B cell (primary cell): ENCODE results near the gene UQCR11. TPM values are rescaled to one million over a fixed set of nuclear protein-coding genes. Genes with fewer than 3 reads are reported as not detected.

Source experiments
- ATAC-seq: fragments of 200-7000 bp; cut with Tn5 transposase; one replicate; pipeline ENCODE4 v1.10.0; 2021; ENCODE audit warnings: low read depth, mild to moderate bottlenecking, moderate number of reproducible peaks, moderate library complexity
- CTCF ChIA-PET: fragments of 350-600 bp; sonication (Branson Sonifier 250); formaldehyde crosslinking; loops from one replicate; lab custom pipeline; 2021; ENCODE audit warnings: antibody characterized with exemption, inconsistent platforms; lab: Charles Lee
- POLR2A ChIA-PET: fragments of 350-600 bp; sonication (Branson Sonifier 250); formaldehyde crosslinking; loops from one replicate; lab custom pipeline; 2021; ENCODE audit warnings: antibody characterized with exemption; lab: Charles Lee
- DNase-seq: peaks from one replicate; pipeline ENCODE4 v3.0.0; 2013
- H2AFZ ChIP-seq: 2 replicates; pipeline ENCODE4 v1.6.1; 2012; ENCODE audit warnings: mild to moderate bottlenecking, low read depth, low read length; ENCODE audit not compliant: insufficient read depth, poor library complexity, severe bottlenecking
- H3K27ac ChIP-seq, 2 donors: 1 replicate in 1 of 2; 2 replicates in 1 of 2; pipeline ENCODE4 v1.5.1; 2012 to 2013; ENCODE audit warnings: low read length in 2 of 2, mild to moderate bottlenecking in 2 of 2, moderate library complexity in 1 of 2
- H3K27me3 ChIP-seq, 4 experiments: fragments of 200-600 bp in 1 of 4; sonication (generic) in 1 of 4; replicated peaks in 1 of 4; 1 replicate in 2 of 4; 2 replicates in 2 of 4; pipeline versions ENCODE4 v1.6.1 to v1.7.0; 2013 to 2016; ENCODE audit warnings: low read length in 3 of 4, mild to moderate bottlenecking in 2 of 4, mixed read lengths in 1 of 4, moderate library complexity in 1 of 4; ENCODE audit not compliant: insufficient read depth in 4 of 4, control insufficient read depth in 3 of 4; ENCODE audit errors: control extremely low read depth in 1 of 4
- H3K36me3 ChIP-seq, 2 experiments: replicated peaks in 1 of 2; 1 replicate in 1 of 2; 2 replicates in 1 of 2; pipeline versions ENCODE4 v1.6.1 to v1.7.1; 2013; ENCODE audit warnings: low read length in 1 of 2; ENCODE audit not compliant: insufficient read depth in 2 of 2, control insufficient read depth in 1 of 2; ENCODE audit errors: control extremely low read depth in 1 of 2, extremely low read depth in 1 of 2
- H3K4me1 ChIP-seq, 2 donors: fragments of 200-600 bp in 1 of 2; sonication (generic) in 1 of 2; 1 replicate in 1 of 2; 2 replicates in 1 of 2; pipeline versions ENCODE4 v1.5.1 to v1.6.1; 2013 to 2017; ENCODE audit warnings: low read length in 2 of 2; ENCODE audit not compliant: control insufficient read depth in 2 of 2, insufficient read depth in 2 of 2
- H3K4me2 ChIP-seq: replicated peaks from 2 replicates; pipeline ENCODE3; 2012; ENCODE audit warnings: mild to moderate bottlenecking, low read depth, low read length; ENCODE audit not compliant: poor library complexity, severe bottlenecking
- H3K4me3 ChIP-seq, 5 experiments: fragments of 200-600 bp in 1 of 5; sonication (generic) in 1 of 5; 1 replicate in 3 of 5; 2 replicates in 2 of 5; pipeline versions ENCODE4 v1.5.1 to v1.7.0; 2011 to 2016; ENCODE audit warnings: low read length in 4 of 5, mild to moderate bottlenecking in 4 of 5, low read depth in 2 of 5, control low read depth in 1 of 5, moderate library complexity in 1 of 5; ENCODE audit not compliant: insufficient read depth in 1 of 5; ENCODE audit errors: control extremely low read depth in 1 of 5, extremely low read depth in 1 of 5
- H3K79me2 ChIP-seq: fragments of 200-600 bp; sonication (generic); one replicate; pipeline ENCODE4 v1.6.0; 2016; ENCODE audit warnings: low read length; ENCODE audit not compliant: control insufficient read depth, insufficient read depth
- H3K9ac ChIP-seq: fragments of 200-600 bp; sonication (generic); 2 replicates; pipeline ENCODE4 v1.6.1; 2017; ENCODE audit warnings: mild to moderate bottlenecking, low read length, moderate library complexity
- H3K9me3 ChIP-seq, 3 donors: one replicate each; pipeline versions ENCODE4 v1.6.1 to v1.7.1; 2013; ENCODE audit warnings: low read length in 2 of 3; ENCODE audit not compliant: control insufficient read depth in 2 of 3, insufficient read depth in 1 of 3; ENCODE audit errors: control extremely low read depth in 1 of 3
- H4K20me1 ChIP-seq: 2 replicates; pipeline ENCODE4 v1.6.0; 2012; ENCODE audit warnings: mild to moderate bottlenecking, low read length; ENCODE audit not compliant: insufficient read depth, control insufficient read depth, poor library complexity, severe bottlenecking
- H3K27ac Mint-ChIP-seq: one replicate; pipeline ENCODE4 v1.8.0; 2021; ENCODE audit warnings: mixed read lengths
- H3K27me3 Mint-ChIP-seq: one replicate; pipeline ENCODE4 v1.8.0; 2021; ENCODE audit warnings: mixed read lengths
- H3K4me1 Mint-ChIP-seq: one replicate; pipeline ENCODE4 v1.8.0; 2021; ENCODE audit warnings: mixed read lengths
- H3K4me3 Mint-ChIP-seq: one replicate; pipeline ENCODE4 v1.8.0; 2021; ENCODE audit warnings: mixed read lengths
- H3K9me3 Mint-ChIP-seq: one replicate; pipeline ENCODE4 v1.8.0; 2022; ENCODE audit warnings: mixed read lengths; ENCODE audit not compliant: insufficient read depth
- CTCF ChIP-seq: fragments of 200-600 bp; IDR thresholded peaks from one replicate; pipeline ENCODE4 v1.8.0; 2022; ENCODE audit warnings: antibody characterized with exemption, mild to moderate bottlenecking
- EZH2 ChIP-seq: IDR thresholded peaks from 2 replicates; pipeline ENCODE4 v1.6.1; 2012; ENCODE audit warnings: borderline replicate concordance, low read depth, mild to moderate bottlenecking, moderate library complexity, low read length; ENCODE audit not compliant: insufficient read depth, poor library complexity, severe bottlenecking
- WGBS: methylation state at CpG from one replicate; pipeline ENCODE4 v1.1.5; 2013; ENCODE audit warnings: missing lambda C conversion rate; ENCODE audit not compliant: insufficient coverage; 5-methylcytosine and 5-hydroxymethylcytosine counted together
- intact Hi-C: fragments of 100-400 bp; cut with micrococcal nuclease; formaldehyde crosslinking; loops from one replicate; pipeline ENCODE4 v1.10.0; 2022
- polyA plus RNA-seq: library from polyadenylated mRNA; depleted of rRNA; stranded (reverse); fragments of >200 nt; gene quantifications from 2 replicates; pipeline ENCODE4 v1.2.3, GENCODE V29; 2012
- total RNA-seq, 2 donors: library from RNA; stranded (reverse); fragments of 120-200 nt in 1 of 2; gene quantifications; 1 replicate in 1 of 2; 2 replicates in 1 of 2; pipeline versions ENCODE4 v1.2.3 to v1.2.4, GENCODE V29; 2013 to 2022

Gene UQCR11
- total and polyA plus RNA-seq, 2 donors (not counting 1 experiment from before 2014, with no cell fraction given), result 59.5 to 66.8 TPM

- no peaks in the 10 kb centered on the region for H3K27me3 ChIP-seq
- Mint-ChIP-seq H3K27ac (no peak overlapping the region), H3K9me3 (no peaks in the 10 kb centered on the region), H3K4me1 (peaks cover 28% of the 10 kb centered on the region), H3K4me3 (no peak overlapping the region), H3K27me3 (no peaks in the 10 kb centered on the region)
- DNase-seq, result no peak
- no peak overlapping the region for H3K9ac ChIP-seq
- 95% methylated on average over 14 of the region's 23 CpGs for WGBS
- no peak overlapping the region for H3K4me2 ChIP-seq
- H3K79me2 ChIP-seq, result peaks cover 44% of the 10 kb centered on the region
- no peak overlapping the region for H2AFZ ChIP-seq
- H3K9me3 ChIP-seq, result no peaks in the 10 kb centered on the region
- intact Hi-C loops, result no loop called here
- TF ChIP-seq CTCF, result no peak
- TF ChIP-seq EZH2, result no peak
- H3K27ac ChIP-seq, result no peak overlapping the region
- ChIA-PET CTCF (interaction anchor here (1.7 to 5.1 kb wide), 2 partner anchors 49 to 76 kb away, joined by 4 to 40 read pairs; no protein-coding TSS in a partner anchor), POLR2A (interaction anchor here (0.6 to 2.1 kb wide), 2 partner anchors 28 to 30 kb away, joined by 3 to 7 read pairs; no protein-coding TSS in a partner anchor)
- H3K4me1 ChIP-seq, result peaks cover 14 to 35% of the 10 kb centered on the region in 2 donors
- ATAC-seq, result no peak
- H4K20me1 ChIP-seq, result peaks cover 97% of the 10 kb centered on the region
- H3K4me3 ChIP-seq, result no peak overlapping the region
- peaks cover 0 to 78% of the 10 kb centered on the region in 2 experiments for H3K36me3 ChIP-seq
Observed at GRCh38 chr19:1622007-1622406, 16.7 kb upstream of the UQCR11 start.

GRCh38 chr19:1621574-1621973 is 16.3 kb upstream of the UQCR11 start:
- no peak overlapping the region for H3K4me3 Mint-ChIP-seq
- CTCF ChIA-PET, result no interaction called here
- ATAC-seq, result no peak

More at GRCh38 chr19:1621574-1621973, 16.3 kb upstream of the UQCR11 start:
- Histone ChIP-seq H3K9ac (no peak overlapping the region), H3K4me3 (no peak overlapping the region), H3K4me1 (peaks cover 19 to 40% of the 10 kb centered on the region in 2 donors), H3K27me3 (no peaks in the 10 kb centered on the region), H3K36me3 (peaks cover 0 to 75% of the 10 kb centered on the region in 2 experiments), H2AFZ (no peak overlapping the region), H3K9me3 (no peaks in the 10 kb centered on the region), H3K79me2 (peaks cover 48% of the 10 kb centered on the region), H3K4me2 (no peak overlapping the region), H4K20me1 (peaks cover 98% of the 10 kb centered on the region), H3K27ac (no peak overlapping the region)
- H3K27ac Mint-ChIP-seq, result no peak overlapping the region
- intact Hi-C loops, result no loop called here
- TF ChIP-seq CTCF (no peak), EZH2 (no peak)
- no peaks in the 10 kb centered on the region for H3K27me3 Mint-ChIP-seq
- 97% methylated on average over 19 of the region's 23 CpGs for WGBS
- H3K4me1 Mint-ChIP-seq, result peaks cover 33% of the 10 kb centered on the region
- POLR2A ChIA-PET, result interaction anchor here (2.1 kb wide), 1 partner anchor 30 kb away, joined by 7 read pairs; no protein-coding TSS in a partner anchor
- H3K9me3 Mint-ChIP-seq, result no peaks in the 10 kb centered on the region
- DNase-seq, result no peak
